B cell (primary cell): ENCODE results near the gene TAF10. TPM values are rescaled to one million over a fixed set of nuclear protein-coding genes. Genes with fewer than 3 reads are reported as not detected.

Experiments used
- ATAC-seq: fragments of 200-7000 bp; cut with Tn5 transposase; one replicate; pipeline ENCODE4 v1.10.0; 2021; ENCODE audit warnings: low read depth, mild to moderate bottlenecking, moderate number of reproducible peaks, moderate library complexity
- CTCF ChIA-PET: fragments of 350-600 bp; sonication (Branson Sonifier 250); formaldehyde crosslinking; loops from one replicate; lab custom pipeline; 2021; ENCODE audit warnings: antibody characterized with exemption, inconsistent platforms; lab: Charles Lee
- POLR2A ChIA-PET: fragments of 350-600 bp; sonication (Branson Sonifier 250); formaldehyde crosslinking; loops from one replicate; lab custom pipeline; 2021; ENCODE audit warnings: antibody characterized with exemption; lab: Charles Lee
- DNase-seq: peaks from one replicate; pipeline ENCODE4 v3.0.0; 2013
- H2AFZ ChIP-seq: 2 replicates; pipeline ENCODE4 v1.6.1; 2012; ENCODE audit warnings: mild to moderate bottlenecking, low read depth, low read length; ENCODE audit not compliant: insufficient read depth, poor library complexity, severe bottlenecking
- H3K27ac ChIP-seq, 2 donors: 1 replicate in 1 of 2; 2 replicates in 1 of 2; pipeline ENCODE4 v1.5.1; 2012 to 2013; ENCODE audit warnings: low read length in 2 of 2, mild to moderate bottlenecking in 2 of 2, moderate library complexity in 1 of 2
- H3K27me3 ChIP-seq, 4 experiments: fragments of 200-600 bp in 1 of 4; sonication (generic) in 1 of 4; replicated peaks in 1 of 4; 1 replicate in 2 of 4; 2 replicates in 2 of 4; pipeline versions ENCODE4 v1.6.1 to v1.7.0; 2013 to 2016; ENCODE audit warnings: low read length in 3 of 4, mild to moderate bottlenecking in 2 of 4, mixed read lengths in 1 of 4, moderate library complexity in 1 of 4; ENCODE audit not compliant: insufficient read depth in 4 of 4, control insufficient read depth in 3 of 4; ENCODE audit errors: control extremely low read depth in 1 of 4
- H3K36me3 ChIP-seq, 2 experiments: replicated peaks in 1 of 2; 1 replicate in 1 of 2; 2 replicates in 1 of 2; pipeline versions ENCODE4 v1.6.1 to v1.7.1; 2013; ENCODE audit warnings: low read length in 1 of 2; ENCODE audit not compliant: insufficient read depth in 2 of 2, control insufficient read depth in 1 of 2; ENCODE audit errors: control extremely low read depth in 1 of 2, extremely low read depth in 1 of 2
- H3K4me1 ChIP-seq, 2 donors: fragments of 200-600 bp in 1 of 2; sonication (generic) in 1 of 2; 1 replicate in 1 of 2; 2 replicates in 1 of 2; pipeline versions ENCODE4 v1.5.1 to v1.6.1; 2013 to 2017; ENCODE audit warnings: low read length in 2 of 2; ENCODE audit not compliant: control insufficient read depth in 2 of 2, insufficient read depth in 2 of 2
- H3K4me2 ChIP-seq: replicated peaks from 2 replicates; pipeline ENCODE3; 2012; ENCODE audit warnings: mild to moderate bottlenecking, low read depth, low read length; ENCODE audit not compliant: poor library complexity, severe bottlenecking
- H3K4me3 ChIP-seq, 5 experiments: fragments of 200-600 bp in 1 of 5; sonication (generic) in 1 of 5; 1 replicate in 3 of 5; 2 replicates in 2 of 5; pipeline versions ENCODE4 v1.5.1 to v1.7.0; 2011 to 2016; ENCODE audit warnings: low read length in 4 of 5, mild to moderate bottlenecking in 4 of 5, low read depth in 2 of 5, control low read depth in 1 of 5, moderate library complexity in 1 of 5; ENCODE audit not compliant: insufficient read depth in 1 of 5; ENCODE audit errors: control extremely low read depth in 1 of 5, extremely low read depth in 1 of 5
- H3K79me2 ChIP-seq: fragments of 200-600 bp; sonication (generic); one replicate; pipeline ENCODE4 v1.6.0; 2016; ENCODE audit warnings: low read length; ENCODE audit not compliant: control insufficient read depth, insufficient read depth
- H3K9ac ChIP-seq: fragments of 200-600 bp; sonication (generic); 2 replicates; pipeline ENCODE4 v1.6.1; 2017; ENCODE audit warnings: mild to moderate bottlenecking, low read length, moderate library complexity
- H3K9me3 ChIP-seq, 3 donors: one replicate each; pipeline versions ENCODE4 v1.6.1 to v1.7.1; 2013; ENCODE audit warnings: low read length in 2 of 3; ENCODE audit not compliant: control insufficient read depth in 2 of 3, insufficient read depth in 1 of 3; ENCODE audit errors: control extremely low read depth in 1 of 3
- H4K20me1 ChIP-seq: 2 replicates; pipeline ENCODE4 v1.6.0; 2012; ENCODE audit warnings: mild to moderate bottlenecking, low read length; ENCODE audit not compliant: insufficient read depth, control insufficient read depth, poor library complexity, severe bottlenecking
- H3K27ac Mint-ChIP-seq: one replicate; pipeline ENCODE4 v1.8.0; 2021; ENCODE audit warnings: mixed read lengths
- H3K27me3 Mint-ChIP-seq: one replicate; pipeline ENCODE4 v1.8.0; 2021; ENCODE audit warnings: mixed read lengths
- H3K4me1 Mint-ChIP-seq: one replicate; pipeline ENCODE4 v1.8.0; 2021; ENCODE audit warnings: mixed read lengths
- H3K4me3 Mint-ChIP-seq: one replicate; pipeline ENCODE4 v1.8.0; 2021; ENCODE audit warnings: mixed read lengths
- H3K9me3 Mint-ChIP-seq: one replicate; pipeline ENCODE4 v1.8.0; 2022; ENCODE audit warnings: mixed read lengths; ENCODE audit not compliant: insufficient read depth
- CTCF ChIP-seq: fragments of 200-600 bp; IDR thresholded peaks from one replicate; pipeline ENCODE4 v1.8.0; 2022; ENCODE audit warnings: antibody characterized with exemption, mild to moderate bottlenecking
- EZH2 ChIP-seq: IDR thresholded peaks from 2 replicates; pipeline ENCODE4 v1.6.1; 2012; ENCODE audit warnings: borderline replicate concordance, low read depth, mild to moderate bottlenecking, moderate library complexity, low read length; ENCODE audit not compliant: insufficient read depth, poor library complexity, severe bottlenecking
- WGBS: methylation state at CpG from one replicate; pipeline ENCODE4 v1.1.5; 2013; ENCODE audit warnings: missing lambda C conversion rate; ENCODE audit not compliant: insufficient coverage; 5-methylcytosine and 5-hydroxymethylcytosine counted together
- intact Hi-C: fragments of 100-400 bp; cut with micrococcal nuclease; formaldehyde crosslinking; loops from one replicate; pipeline ENCODE4 v1.10.0; 2022
- polyA plus RNA-seq: library from polyadenylated mRNA; depleted of rRNA; stranded (reverse); fragments of >200 nt; gene quantifications from 2 replicates; pipeline ENCODE4 v1.2.3, GENCODE V29; 2012
- total RNA-seq, 2 donors: library from RNA; stranded (reverse); fragments of 120-200 nt in 1 of 2; gene quantifications; 1 replicate in 1 of 2; 2 replicates in 1 of 2; pipeline versions ENCODE4 v1.2.3 to v1.2.4, GENCODE V29; 2013 to 2022

Gene TAF10
- total and polyA plus RNA-seq, 2 donors (not counting 1 experiment from before 2014, with no cell fraction given), result 114 to 156 TPM

- H3K27me3 ChIP-seq, result peaks cover 0 to 19% (median 12%) of the 10 kb centered on the region in 4 experiments
- H3K4me2 ChIP-seq, result no peak overlapping the region
- DNase-seq (no peak), ATAC-seq (no peak)
- H3K4me3 Mint-ChIP-seq, result peak overlapping the region; percentile 72
- peaks cover 9% of the 10 kb centered on the region for H3K4me1 Mint-ChIP-seq
- H3K27me3 Mint-ChIP-seq, result peaks cover 13% of the 10 kb centered on the region
- peaks cover 10 to 12% of the 10 kb centered on the region in 2 donors for H3K4me1 ChIP-seq
- WGBS, result 85% methylated on average over 3 of the region's 4 CpGs
- TF ChIP-seq EZH2, result no peak
- TF ChIP-seq CTCF, result no peak
- H3K9ac ChIP-seq, result no peak overlapping the region
- H3K9me3 Mint-ChIP-seq, result no peaks in the 10 kb centered on the region
- no peaks in the 10 kb centered on the region for H3K36me3 ChIP-seq
- no peak overlapping the region for H2AFZ ChIP-seq
- no peaks in the 10 kb centered on the region for H3K79me2 ChIP-seq
- intact Hi-C loops, result no loop called here
- no peaks in the 10 kb centered on the region for H3K9me3 ChIP-seq
- POLR2A ChIA-PET, result interaction anchor here (0.6 kb wide), 1 partner anchor 14 kb away, joined by 8 read pairs; no protein-coding TSS in a partner anchor
- peak overlapping the region; percentile 72 for H3K27ac Mint-ChIP-seq
- H3K4me3 ChIP-seq, result no peak overlapping the region
- H3K27ac ChIP-seq, result no peak overlapping the region
- no peaks in the 10 kb centered on the region for H4K20me1 ChIP-seq
- CTCF ChIA-PET, result interaction anchor here (1.8 to 2.5 kb wide), 2 partner anchors 11 to 44 kb away, joined by 6 to 14 read pairs; partner anchors contain the start of gene TAF10
Measured at GRCh38 chr11:6656584-6656915, 44.5 kb upstream of the TAF10 start.

- Histone ChIP-seq H3K27ac (no peak within 1 kb of the TSS), H3K36me3 (no peaks in the 10 kb centered on the region), H4K20me1 (no peaks in the 10 kb centered on the region), H3K4me1 (peaks cover 10 to 12% of the 10 kb centered on the region in 2 donors), H2AFZ (peak within 1 kb of the TSS; percentile 71), H3K4me3 (peak within 1 kb of the TSS in 4 of 5 experiments; percentile 24 to 57 (median 38)), H3K79me2 (no peaks in the 10 kb centered on the region), H3K4me2 (peak within 1 kb of the TSS; percentile 82), H3K9ac (peak within 1 kb of the TSS; percentile 56), H3K27me3 (peaks cover 0 to 19% (median 12%) of the 10 kb centered on the region in 4 experiments), H3K9me3 (no peaks in the 10 kb centered on the region)
- CTCF ChIA-PET, result interaction anchor here (1.8 to 2.5 kb wide), 2 partner anchors 11 to 44 kb away, joined by 6 to 14 read pairs; partner anchors contain the start of gene TAF10
- POLR2A ChIA-PET, result interaction anchor here (0.6 kb wide), 1 partner anchor 51 kb away, joined by 4 read pairs; no protein-coding TSS in a partner anchor
- Mint-ChIP-seq H3K9me3 (no peaks in the 10 kb centered on the region), H3K4me1 (peaks cover 9% of the 10 kb centered on the region), H3K27ac (peak within 1 kb of the TSS; percentile 72), H3K4me3 (peak within 1 kb of the TSS; percentile 72), H3K27me3 (peaks cover 13% of the 10 kb centered on the region)
- TF ChIP-seq CTCF, result no peak
- peak; percentile 42 for TF ChIP-seq EZH2
- DNase-seq (peak; percentile 38), ATAC-seq (peak; percentile 29)
- 23% methylated on average over 14 of the region's 56 CpGs for WGBS
- intact Hi-C loops, result no loop called here
Measured at GRCh38 chr11:6655790-6656583, 44.0 kb upstream of the TAF10 start, which contains the start of gene DCHS1. DCHS1 (minus strand) TSS chr11:6655809; CDS start chr11:6641613, 14,196 bp downstream.
